Neuronal stem cell (in vitro differentiated cells): ENCODE data around the gene PYCARD. TPM values are rescaled to one million over a fixed set of nuclear protein-coding genes. Genes with fewer than 3 reads are reported as not detected.

Experiments
- DNase-seq: peaks from one replicate; pipeline ENCODE4 v3.0.0-alpha.2; 2013; ENCODE audit warnings: low spot score
- H2AFZ ChIP-seq: one replicate; pipeline ENCODE4 v1.6.1; 2013; ENCODE audit warnings: mild to moderate bottlenecking, low read length, inconsistent platforms
- H2AK5ac ChIP-seq: 2 replicates; pipeline ENCODE4 v1.6.1; 2013; ENCODE audit warnings: low read depth, mild to moderate bottlenecking, inconsistent platforms, low read length, moderate library complexity, mixed read lengths
- H2BK120ac ChIP-seq: 2 replicates; pipeline ENCODE4 v1.6.1; 2013; ENCODE audit warnings: low read depth, mild to moderate bottlenecking, inconsistent platforms, low read length, moderate library complexity, mixed read lengths
- H2BK12ac ChIP-seq: one replicate; pipeline ENCODE4 v1.6.1; 2013; ENCODE audit warnings: low read length, inconsistent platforms
- H2BK15ac ChIP-seq: 2 replicates; pipeline ENCODE4 v1.6.1; 2013; ENCODE audit warnings: mild to moderate bottlenecking, low read length, inconsistent platforms, mixed read lengths
- H2BK5ac ChIP-seq: one replicate; pipeline ENCODE4 v1.6.1; 2013; ENCODE audit warnings: inconsistent platforms, mild to moderate bottlenecking, low read length, moderate library complexity
- H3K14ac ChIP-seq: one replicate; pipeline ENCODE4 v1.6.1; 2013; ENCODE audit warnings: low read length, inconsistent platforms
- H3K18ac ChIP-seq: 2 replicates; pipeline ENCODE4 v1.6.1; 2013; ENCODE audit warnings: low read length, inconsistent platforms
- H3K23ac ChIP-seq: 2 replicates; pipeline ENCODE4 v1.6.1; 2013; ENCODE audit warnings: low read depth, mild to moderate bottlenecking, mixed read lengths, low read length, inconsistent platforms; ENCODE audit not compliant: poor library complexity
- H3K27ac ChIP-seq: replicated peaks from 3 replicates; pipeline ENCODE4 v1.5.1; 2013; ENCODE audit warnings: low read length, inconsistent platforms
- H3K27me3 ChIP-seq, 3 experiments: 2 replicates each; pipeline ENCODE4 v1.6.1; 2013; ENCODE audit warnings: low read length in 3 of 3, mild to moderate bottlenecking in 2 of 3, inconsistent platforms in 1 of 3, low read depth in 1 of 3, mixed read lengths in 1 of 3, moderate library complexity in 1 of 3; ENCODE audit not compliant: control insufficient read depth in 3 of 3, insufficient read depth in 3 of 3
- H3K36me3 ChIP-seq, 2 donors: replicated peaks in 1 of 2; 2 replicates each; pipeline ENCODE4 v1.6.1; 2013; ENCODE audit warnings: low read length in 2 of 2; ENCODE audit not compliant: control insufficient read depth in 2 of 2, insufficient read depth in 2 of 2
- H3K4ac ChIP-seq: 2 replicates; pipeline ENCODE4 v1.6.1; 2013; ENCODE audit warnings: inconsistent platforms, mild to moderate bottlenecking, low read length, moderate library complexity
- H3K4me1 ChIP-seq, 2 donors: 1 replicate in 1 of 2; 2 replicates in 1 of 2; pipeline ENCODE4 v1.6.1; 2013; ENCODE audit warnings: low read length in 2 of 2, low read depth in 1 of 2; ENCODE audit not compliant: control insufficient read depth in 2 of 2, insufficient read depth in 1 of 2
- H3K4me2 ChIP-seq: one replicate; pipeline ENCODE4 v1.6.1; 2013; ENCODE audit warnings: mild to moderate bottlenecking, low read length, inconsistent platforms; ENCODE audit not compliant: insufficient read depth, poor library complexity, severe bottlenecking
- H3K4me3 ChIP-seq, 2 donors: 2 replicates each; pipeline ENCODE4 v1.5.1; 2013; ENCODE audit warnings: low read length in 2 of 2, mild to moderate bottlenecking in 2 of 2, inconsistent platforms in 1 of 2, moderate library complexity in 1 of 2
- H3K79me1 ChIP-seq: one replicate; pipeline ENCODE4 v1.6.1; 2013; ENCODE audit warnings: low read depth, mild to moderate bottlenecking, inconsistent platforms, low read length, moderate library complexity
- H3K9ac ChIP-seq: one replicate; pipeline ENCODE4 v1.6.1; 2013; ENCODE audit warnings: mild to moderate bottlenecking, low read depth, low read length, inconsistent platforms; ENCODE audit not compliant: poor library complexity
- H3K9me3 ChIP-seq, 2 donors: replicated peaks in 1 of 2; 2 replicates each; pipeline versions ENCODE3 to v1.6.1; 2013; ENCODE audit warnings: low read length in 2 of 2, mild to moderate bottlenecking in 2 of 2, inconsistent platforms in 1 of 2, low read depth in 1 of 2, mixed read lengths in 1 of 2, moderate library complexity in 1 of 2; ENCODE audit not compliant: control insufficient read depth in 2 of 2, insufficient read depth in 1 of 2
- H4K8ac ChIP-seq: one replicate; pipeline ENCODE4 v1.6.1; 2013; ENCODE audit warnings: low read depth, mild to moderate bottlenecking, inconsistent platforms, low read length, moderate library complexity
- H4K91ac ChIP-seq: one replicate; pipeline ENCODE4 v1.6.1; 2013; ENCODE audit warnings: low read length, low read depth, mild to moderate bottlenecking, inconsistent platforms; ENCODE audit not compliant: poor library complexity
- WGBS, 2 donors: extraction: QIAGEN DNeasy Blood & Tissue Kit; methylation state at CpG; one replicate each; pipeline ENCODE4 v1.1.7; 2013; ENCODE audit warnings: missing lambda C conversion rate in 2 of 2, mixed read lengths in 1 of 2; ENCODE audit not compliant: insufficient read length in 2 of 2, insufficient replicate concordance in 1 of 2; ENCODE audit errors: extremely low coverage in 2 of 2; 5-methylcytosine and 5-hydroxymethylcytosine counted together
- polyA plus RNA-seq, 2 experiments: library from polyadenylated mRNA; stranded (reverse); fragments of 200-250 nt; gene quantifications; one replicate each; pipeline ENCODE4 v1.2.3, GENCODE V29; 2013

PYCARD gene
- 0.63 TPM for polyA plus RNA-seq (2013, experiment 1 of 2)
- polyA plus RNA-seq (2013, experiment 2 of 2): 0.40 TPM

GRCh38 chr16:31202414-31203375 lies at the start of gene PYCARD:
Gene PYCARD (minus strand): TSS chr16:31202760. CDS start chr16:31202690, 70 bp downstream.
- peaks cover 14 to 36% (median 32%) of the 10 kb centered on the region in 3 experiments for H3K27me3 ChIP-seq
- H2BK12ac ChIP-seq: peak within 1 kb of the TSS; percentile 51
- H3K9me3 ChIP-seq: peaks cover 0 to 3% of the 10 kb centered on the region in 2 donors
- H3K36me3 ChIP-seq: peaks cover 10 to 19% of the 10 kb centered on the region in 2 donors
- DNase-seq: no peak
- H2AFZ ChIP-seq: no peak within 1 kb of the TSS
- H4K91ac ChIP-seq: peak within 1 kb of the TSS; percentile 69
- H3K4me2 ChIP-seq: peak within 1 kb of the TSS; percentile 61
- peak within 1 kb of the TSS; percentile 75 for H2AK5ac ChIP-seq
- peak within 1 kb of the TSS; percentile 66 for H3K14ac ChIP-seq
- peak within 1 kb of the TSS; percentile 71 for H3K18ac ChIP-seq
- peak within 1 kb of the TSS; percentile 32 for H4K8ac ChIP-seq
- peak within 1 kb of the TSS; percentile 99 for H3K23ac ChIP-seq
- H3K9ac ChIP-seq: peak within 1 kb of the TSS; percentile 91
- peaks cover 0 to 7% of the 10 kb centered on the region in 2 donors for H3K4me1 ChIP-seq
- WGBS, 2 donors: no CpG with 5 or more reads among the region's 69 CpGs
- peak within 1 kb of the TSS; percentile 51 for H2BK15ac ChIP-seq
- peaks cover 2% of the 10 kb centered on the region for H3K79me1 ChIP-seq
- H3K27ac ChIP-seq: no peak within 1 kb of the TSS
- no peak within 1 kb of the TSS for H2BK5ac ChIP-seq
- peak within 1 kb of the TSS; percentile 70 for H3K4ac ChIP-seq
- H3K4me3 ChIP-seq: peak within 1 kb of the TSS in 1 of 2 donors; percentile 74
- no peak within 1 kb of the TSS for H2BK120ac ChIP-seq

DNA sequence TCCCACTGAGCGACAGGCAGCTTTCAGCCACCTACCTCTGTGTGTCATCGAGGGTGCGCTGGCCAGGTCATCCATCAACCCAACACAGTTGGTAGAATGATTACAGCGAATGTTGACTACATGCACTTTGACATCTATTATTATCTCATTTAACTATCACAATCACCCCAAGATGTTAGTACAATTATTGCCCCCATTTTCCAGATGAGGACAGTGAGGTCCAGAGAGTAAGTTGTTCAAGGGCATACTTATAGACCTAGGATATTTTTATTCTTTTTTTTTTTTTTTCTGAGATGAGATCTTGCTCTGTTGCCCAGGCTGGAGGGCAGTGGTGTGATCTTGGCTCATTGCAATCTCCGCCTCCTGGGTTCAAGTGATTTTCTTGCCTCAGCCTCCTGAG lies 48.9 kb upstream of the PYCARD start:
- H2BK120ac ChIP-seq: no peak overlapping the region
- no peak overlapping the region for H3K14ac ChIP-seq
- DNase-seq: no peak
- no peak overlapping the region for H4K8ac ChIP-seq
- H3K4ac ChIP-seq: no peak overlapping the region
- H3K36me3 ChIP-seq: no peaks in the 10 kb centered on the region
- no peak overlapping the region for H3K18ac ChIP-seq
- H3K27ac ChIP-seq: no peak overlapping the region
- peaks cover 0 to under 1% (median 0%) of the 10 kb centered on the region in 3 experiments for H3K27me3 ChIP-seq
- no peak overlapping the region for H4K91ac ChIP-seq
- no peak overlapping the region for H2BK12ac ChIP-seq
- H3K9ac ChIP-seq: no peak overlapping the region
- H2BK5ac ChIP-seq: no peak overlapping the region
- H3K4me2 ChIP-seq: no peak overlapping the region
- no peak overlapping the region for H2BK15ac ChIP-seq
- no peak overlapping the region for H2AK5ac ChIP-seq
- H3K79me1 ChIP-seq: no peaks in the 10 kb centered on the region
- no peak overlapping the region for H3K4me3 ChIP-seq
- no peak overlapping the region for H3K23ac ChIP-seq
- H3K9me3 ChIP-seq: no peaks in the 10 kb centered on the region
- H3K4me1 ChIP-seq: no peaks in the 10 kb centered on the region
- whole genome bisulfite sequencing, 2 donors: no CpG with 5 or more reads among the region's 5 CpGs
- no peak overlapping the region for H2AFZ ChIP-seq

DNA sequence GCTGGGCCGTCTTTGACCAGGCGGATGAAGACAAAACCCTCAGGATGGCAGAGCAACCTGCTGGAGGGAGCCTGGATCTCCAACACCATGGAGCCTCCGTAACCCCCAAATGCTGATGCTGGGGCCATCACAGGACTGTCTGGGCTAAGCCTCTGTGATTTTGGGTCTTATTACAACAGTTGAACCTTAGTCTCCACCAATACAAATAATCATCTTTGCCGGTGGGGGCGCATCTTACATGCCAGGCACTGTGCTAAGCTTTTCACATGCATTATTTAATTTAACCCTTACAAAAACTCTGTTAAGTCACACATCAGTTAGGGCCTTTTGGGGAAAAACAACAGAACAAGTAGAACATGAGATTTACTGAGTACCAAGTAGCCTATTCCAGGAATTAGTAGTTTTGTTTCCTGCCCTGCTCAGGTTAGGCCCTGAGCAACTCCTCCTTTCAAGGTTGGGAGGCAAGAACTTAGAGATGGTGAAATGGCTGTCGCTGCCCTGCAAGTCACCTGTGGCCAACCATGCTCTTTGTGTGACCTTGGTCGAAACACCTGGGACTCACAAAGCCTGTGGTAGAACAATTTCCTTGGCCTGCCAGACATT lies 48.3 kb upstream of the PYCARD start:
- H3K9ac ChIP-seq: no peak overlapping the region
- no peak overlapping the region for H2BK5ac ChIP-seq
- no peak overlapping the region for H3K23ac ChIP-seq
- H3K4me2 ChIP-seq: no peak overlapping the region
- H3K4me1 ChIP-seq: no peaks in the 10 kb centered on the region
- no peaks in the 10 kb centered on the region for H3K9me3 ChIP-seq
- H3K4me3 ChIP-seq: no peak overlapping the region
- H3K36me3 ChIP-seq: no peaks in the 10 kb centered on the region
- H3K27me3 ChIP-seq: peaks cover 0 to 5% (median 0%) of the 10 kb centered on the region in 3 experiments
- DNase-seq: no peak
- H2BK15ac ChIP-seq: no peak overlapping the region
- no peak overlapping the region for H4K91ac ChIP-seq
- no peak overlapping the region for H2AFZ ChIP-seq
- H3K27ac ChIP-seq: no peak overlapping the region
- H3K4ac ChIP-seq: no peak overlapping the region
- H3K14ac ChIP-seq: no peak overlapping the region
- H4K8ac ChIP-seq: no peak overlapping the region
- no peak overlapping the region for H2AK5ac ChIP-seq
- no peak overlapping the region for H3K18ac ChIP-seq
- H3K79me1 ChIP-seq: no peaks in the 10 kb centered on the region
- no peak overlapping the region for H2BK120ac ChIP-seq
- no peak overlapping the region for H2BK12ac ChIP-seq
- no CpG with 5 or more reads among the region's 7 CpGs for WGBS, 2 donors

DNA sequence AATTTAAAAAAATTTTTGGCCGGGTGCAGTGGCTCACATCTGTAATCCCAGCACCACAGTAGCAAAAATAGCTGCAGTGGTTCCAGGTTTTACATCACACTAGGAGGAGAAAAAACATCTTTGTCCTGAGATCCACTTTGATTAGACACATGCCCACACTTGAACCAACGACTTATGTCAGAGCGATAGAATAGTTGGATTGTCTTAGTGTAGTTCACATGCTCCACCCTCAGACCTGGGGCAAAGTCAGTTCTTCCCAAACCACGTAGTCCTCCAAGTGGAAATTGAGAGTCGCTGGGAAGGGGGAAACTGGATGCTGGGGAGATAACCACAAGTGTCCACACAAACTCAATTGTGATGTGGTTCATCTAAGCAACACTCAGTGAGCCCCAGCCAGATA lies 45.8 kb upstream of the PYCARD start:
- Histone ChIP-seq H3K4ac (no peak overlapping the region), H2BK5ac (no peak overlapping the region), H3K27ac (no peak overlapping the region), H3K4me3 (no peak overlapping the region), H4K8ac (no peak overlapping the region), H2AK5ac (no peak overlapping the region), H3K4me1 (peaks cover 0 to 2% of the 10 kb centered on the region in 2 donors), H3K18ac (no peak overlapping the region), H2AFZ (no peak overlapping the region), H3K9ac (no peak overlapping the region), H2BK12ac (no peak overlapping the region), H2BK120ac (no peak overlapping the region), H3K36me3 (no peaks in the 10 kb centered on the region), H3K27me3 (peaks cover 0 to 5% (median 0%) of the 10 kb centered on the region in 3 experiments), H2BK15ac (no peak overlapping the region), H3K79me1 (no peaks in the 10 kb centered on the region), H4K91ac (no peak overlapping the region), H3K9me3 (no peaks in the 10 kb centered on the region), H3K23ac (no peak overlapping the region), H3K14ac (no peak overlapping the region), H3K4me2 (no peak overlapping the region)
- no peak for DNase-seq
- no CpG with 5 or more reads among the region's 5 CpGs for WGBS, 2 donors
